ENCODE results near the gene OR6C65. TPM values are rescaled to one million over a fixed set of nuclear protein-coding genes. Genes with fewer than 3 reads are reported as not detected.

The OR6C65 gene
- total RNA-seq, result not detected in 2 replicates

DNA sequence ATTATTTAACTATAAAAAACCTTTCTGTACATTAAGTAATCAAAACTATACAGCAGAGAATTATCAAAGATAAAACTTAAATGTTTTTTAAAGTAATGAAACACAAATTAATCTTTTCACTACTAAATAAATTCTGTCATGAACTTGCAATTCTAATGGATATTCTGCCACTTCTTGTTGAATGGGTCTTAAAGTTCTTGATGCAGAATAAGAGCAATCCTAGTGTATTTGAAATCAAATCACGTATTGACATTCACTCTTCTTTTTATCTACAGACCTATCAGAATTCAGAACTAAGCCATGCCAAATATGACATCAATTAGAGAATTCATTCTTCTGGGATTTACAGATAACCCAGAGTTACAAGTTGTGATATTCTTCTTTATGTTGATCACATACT is at the start of gene OR6C65:
OR6C65 (plus strand) TSS at position 301 of the 400 bp plus-strand sequence; CDS start at position 301, 0 bp downstream.

GRCh38 chr12:55362675-55363074 is 37.7 kb upstream of the OR6C65 start, which contains the start of gene OR6C75:
TSS of gene OR6C75 (plus strand) at chr12:55362975. CDS start at chr12:55365111, 2,136 bp downstream.

GRCh38 chr12:55425954-55426353 is 25.6 kb downstream of the OR6C65 start, which contains the start of gene OR6C76:
TSS of gene OR6C76 (plus strand) at chr12:55426254. CDS start at chr12:55426254, 0 bp downstream.

DNA sequence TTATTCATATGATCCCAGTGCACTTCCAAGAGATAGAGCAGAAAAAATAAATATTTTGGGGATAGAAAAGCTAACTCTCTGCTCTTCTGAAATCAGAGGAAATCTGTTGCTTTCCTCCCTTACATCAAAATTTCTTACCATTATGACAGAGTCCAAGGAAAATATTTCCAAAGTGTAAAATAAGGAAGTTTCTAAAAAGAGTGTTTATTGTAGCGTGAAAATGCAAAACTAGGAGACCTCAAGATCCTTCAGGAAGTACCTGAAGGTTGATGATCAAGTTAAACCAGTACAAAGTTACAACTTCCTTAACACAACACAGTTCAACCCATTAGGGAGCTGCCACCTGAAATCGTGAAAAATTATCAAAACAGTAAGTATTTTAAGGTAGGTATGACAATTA is 43.4 kb downstream of the OR6C65 start, which contains the start of gene OR6C2:
OR6C2 (plus strand) TSS at position 301 of the 400 bp plus-strand sequence. CDS start 8,138 bp downstream, outside the sequence.

Other genes starting within 250 kb of the OR6C65 start
- gene OR10A7, start 179.5 kb upstream of the OR6C65 start, total RNA-seq, result not detected in 2 replicates
- gene OR6C74, start 155.9 kb upstream of the OR6C65 start, total RNA-seq, result not detected in 2 replicates
- gene OR6C6, start 104.0 kb upstream of the OR6C65 start, total RNA-seq, result not detected in 2 replicates
- not detected in 2 replicates for gene OR6C1, start 86.2 kb upstream of the OR6C65 start, total RNA-seq
- not detected in 2 replicates for gene OR6C3, start 69.8 kb upstream of the OR6C65 start, total RNA-seq
- gene OR6C75, start 37.6 kb upstream of the OR6C65 start, total RNA-seq, result not detected in 2 replicates
- gene OR6C76, start 25.7 kb downstream of the OR6C65 start, total RNA-seq, result not detected in 2 replicates
- gene OR6C2, start 43.5 kb downstream of the OR6C65 start, total RNA-seq, result not detected in 2 replicates
- gene OR6C70, start 69.6 kb downstream of the OR6C65 start, total RNA-seq, result not detected in 2 replicates
- gene OR6C68, start 91.8 kb downstream of the OR6C65 start, total RNA-seq, result not detected in 2 replicates
- gene OR6C4, start 149.1 kb downstream of the OR6C65 start, total RNA-seq, result not detected in 2 replicates
- not detected in 2 replicates for gene OR2AP1, start 171.9 kb downstream of the OR6C65 start, total RNA-seq
- not detected in 2 replicates for gene OR10P1, start 236.4 kb downstream of the OR6C65 start, total RNA-seq

Measured in uterine smooth muscle cell (primary cell).